GM21360 (cell line): ENCODE results near the gene COMMD7.

Source experiments
- ATAC-seq: cut with Tn5 transposase; IDR thresholded peaks from one replicate; pipeline ENCODE4 v1.9.1; 2021; ENCODE audit warnings: mild to moderate bottlenecking, moderate library complexity; ENCODE audit not compliant: unreplicated experiment

The COMMD7 gene

GRCh38 chr20:32682508-32682987 lies 60.7 kb downstream of the COMMD7 start:
- ATAC-seq: no peak

GRCh38 chr20:32681175-32682084 lies 61.8 kb downstream of the COMMD7 start:
- ATAC-seq: no peak

DNA sequence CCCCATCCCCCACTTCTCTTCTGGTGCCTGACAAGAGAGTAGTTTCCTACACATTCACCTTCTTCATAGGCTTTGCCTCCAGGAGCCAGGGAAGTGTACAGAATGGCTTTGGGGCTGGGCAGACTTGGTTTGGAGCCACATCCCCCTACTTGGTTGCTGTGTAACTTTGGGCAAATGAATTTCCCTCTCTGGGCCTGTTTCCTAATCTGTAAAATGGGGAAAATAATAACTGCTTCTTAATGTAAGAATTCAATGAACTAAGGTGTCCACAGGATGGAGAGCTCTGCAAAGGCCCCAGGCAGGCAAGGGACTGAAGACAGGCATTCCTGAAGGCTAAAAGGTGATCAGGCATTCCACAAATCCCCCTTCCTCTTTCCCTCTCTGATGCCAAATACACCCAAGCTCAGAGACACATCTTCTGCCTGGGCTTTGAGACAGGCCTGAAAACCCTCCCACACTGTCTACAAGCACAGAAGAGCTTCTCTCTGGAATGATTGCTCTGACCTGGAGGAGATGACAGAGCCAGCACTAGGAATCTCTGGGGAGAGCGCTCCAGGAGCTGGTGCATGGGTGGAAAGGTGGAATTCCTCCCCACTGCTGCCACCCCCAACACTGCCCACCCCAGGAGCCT lies 62.6 kb downstream of the COMMD7 start:
- no peak for ATAC-seq

- no peak for ATAC-seq
These were observed 64.3 kb downstream of the COMMD7 start for GRCh38 chr20:32678948-32679347.

- ATAC-seq: no peak
These were observed 67.9 kb downstream of the COMMD7 start for GRCh38 chr20:32675223-32675975.

DNA sequence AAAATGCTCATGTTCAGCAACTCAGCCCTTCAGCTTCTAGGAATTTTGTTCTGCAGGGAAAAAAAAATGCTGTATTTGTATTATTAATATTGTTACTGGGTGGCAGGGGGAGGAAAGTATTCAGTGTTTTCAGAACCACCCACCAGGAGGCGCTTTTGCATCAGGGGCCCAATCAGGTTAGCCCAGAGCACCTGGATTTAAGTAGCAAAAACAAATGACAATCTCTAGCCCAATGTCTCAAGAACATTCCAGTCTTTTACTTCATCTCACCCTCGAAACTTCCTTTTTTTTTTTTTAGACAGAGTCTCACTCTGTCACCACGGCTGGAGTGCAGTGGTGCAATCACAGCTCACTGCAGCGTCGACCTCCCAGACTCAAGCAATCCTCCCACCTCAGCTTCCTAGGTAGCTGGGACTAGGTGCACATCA lies 68.9 kb downstream of the COMMD7 start:
- ATAC-seq: no peak

DNA sequence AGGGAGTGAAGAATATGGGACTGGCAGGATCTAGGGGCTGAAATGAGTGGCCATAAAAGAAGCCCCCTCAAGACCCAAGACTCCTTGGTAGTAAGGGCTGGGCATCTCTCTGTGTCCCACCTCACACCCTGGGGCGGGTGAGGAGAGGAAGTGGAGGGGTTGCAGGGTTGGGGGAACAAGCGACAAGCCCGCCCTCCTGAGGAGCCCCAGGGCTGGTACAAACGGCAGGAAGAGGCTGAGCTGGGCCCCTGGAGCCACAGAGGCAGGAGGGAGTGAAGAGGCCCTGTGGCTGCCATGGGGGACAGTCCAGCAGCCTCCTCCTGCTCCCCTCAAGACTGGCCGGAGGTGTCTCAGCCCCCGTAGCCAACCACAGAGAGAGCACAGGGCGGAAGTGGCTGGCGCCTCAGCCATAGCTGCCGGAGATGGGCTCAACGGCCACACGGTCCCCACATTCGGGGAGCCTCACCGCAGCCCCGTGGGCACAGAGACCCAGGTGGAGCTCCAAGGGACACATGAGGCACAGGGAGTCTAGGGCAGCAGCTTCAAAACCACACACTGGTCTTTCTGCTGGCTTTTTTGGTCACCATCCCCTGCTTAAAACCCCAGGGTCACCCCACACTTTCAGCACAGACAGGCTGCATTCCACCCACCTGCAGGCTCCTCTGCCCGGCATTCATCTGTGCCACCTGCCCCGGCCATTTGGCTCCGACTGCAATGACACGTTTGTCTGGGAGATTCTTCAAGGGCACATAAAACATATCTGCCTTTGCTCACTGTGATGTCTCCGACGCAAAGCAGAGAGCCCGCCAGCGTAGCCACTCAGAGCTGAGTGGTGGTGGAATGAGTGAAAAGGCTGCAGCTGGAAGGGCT lies 70.0 kb downstream of the COMMD7 start:
- no peak for ATAC-seq

GRCh38 chr20:32672394-32672981 lies 70.8 kb downstream of the COMMD7 start:
- ATAC-seq: no peak

DNA sequence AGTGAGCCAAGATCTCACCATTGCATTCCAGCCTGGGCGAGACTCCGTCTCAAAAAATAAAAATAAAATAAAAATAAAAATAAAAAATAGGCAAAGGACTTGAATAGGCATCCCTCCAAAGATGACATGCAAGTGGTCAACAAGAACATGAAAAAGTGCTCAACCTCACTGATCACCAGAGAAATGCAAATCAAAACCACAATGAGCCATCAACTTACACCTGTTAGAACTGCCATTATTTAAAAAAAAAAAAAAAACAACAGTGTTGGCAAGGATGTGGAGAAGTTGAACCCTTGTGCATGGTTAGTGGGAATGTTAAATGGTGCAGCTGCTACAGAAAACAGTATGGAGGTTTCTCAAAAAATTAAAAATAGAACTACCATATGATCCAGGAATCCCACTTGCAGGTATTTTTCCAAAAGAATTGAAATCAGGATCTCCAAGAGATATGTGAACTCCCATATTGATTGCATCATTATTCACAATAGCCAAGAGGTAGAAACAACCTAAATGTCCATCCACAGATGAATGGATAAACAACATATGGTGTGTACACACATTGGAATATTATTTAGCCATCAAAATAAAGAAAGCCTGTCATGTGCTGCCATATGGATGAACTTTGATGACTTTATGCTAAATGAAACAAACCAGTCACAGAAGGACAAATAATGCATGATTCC lies 72.4 kb downstream of the COMMD7 start:
- ATAC-seq: no peak

DNA sequence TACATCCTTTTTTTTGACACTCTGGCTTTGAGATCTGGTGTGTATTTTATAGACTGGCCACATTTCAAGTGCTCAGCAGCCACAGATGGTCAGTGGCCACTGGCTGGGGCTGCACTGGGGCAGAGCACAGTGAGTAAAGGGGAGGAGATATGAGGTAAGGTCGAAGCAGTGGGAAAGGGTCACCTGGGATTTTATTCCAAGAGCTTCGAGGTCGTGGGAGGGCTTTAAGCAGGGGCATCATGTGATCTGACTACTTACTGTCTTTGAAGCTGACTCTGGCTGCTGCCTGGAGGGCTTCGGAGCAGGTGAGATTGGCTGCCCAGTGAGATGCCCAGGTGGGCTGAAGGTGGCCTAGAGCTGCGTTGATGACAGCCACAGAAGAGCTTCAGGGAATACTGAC lies 76.2 kb downstream of the COMMD7 start:
- no peak for ATAC-seq

DNA sequence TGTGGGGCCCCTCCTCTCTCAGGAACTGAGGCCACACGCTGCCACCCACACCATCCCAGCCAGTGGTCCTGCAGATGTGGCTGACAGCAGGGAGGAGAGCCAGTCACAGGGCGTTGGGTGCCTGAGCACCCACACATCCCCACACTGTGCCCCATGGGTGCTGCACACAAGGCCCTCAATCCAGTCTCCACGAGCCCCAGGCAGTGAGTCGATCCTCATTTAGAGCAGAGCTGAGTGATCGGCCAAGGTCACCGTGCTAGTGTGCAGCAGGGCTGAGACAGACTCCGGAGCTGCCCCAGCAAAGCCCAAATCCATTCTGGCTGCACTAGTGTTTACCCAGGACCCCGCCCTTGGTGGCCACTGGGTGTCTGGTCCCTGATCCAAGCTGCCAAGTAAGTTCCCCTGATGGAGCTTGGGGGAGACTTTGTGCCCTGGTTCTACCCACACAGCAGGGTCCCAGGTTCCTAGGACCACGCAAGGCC lies 78.5 kb downstream of the COMMD7 start:
- no peak for ATAC-seq

DNA sequence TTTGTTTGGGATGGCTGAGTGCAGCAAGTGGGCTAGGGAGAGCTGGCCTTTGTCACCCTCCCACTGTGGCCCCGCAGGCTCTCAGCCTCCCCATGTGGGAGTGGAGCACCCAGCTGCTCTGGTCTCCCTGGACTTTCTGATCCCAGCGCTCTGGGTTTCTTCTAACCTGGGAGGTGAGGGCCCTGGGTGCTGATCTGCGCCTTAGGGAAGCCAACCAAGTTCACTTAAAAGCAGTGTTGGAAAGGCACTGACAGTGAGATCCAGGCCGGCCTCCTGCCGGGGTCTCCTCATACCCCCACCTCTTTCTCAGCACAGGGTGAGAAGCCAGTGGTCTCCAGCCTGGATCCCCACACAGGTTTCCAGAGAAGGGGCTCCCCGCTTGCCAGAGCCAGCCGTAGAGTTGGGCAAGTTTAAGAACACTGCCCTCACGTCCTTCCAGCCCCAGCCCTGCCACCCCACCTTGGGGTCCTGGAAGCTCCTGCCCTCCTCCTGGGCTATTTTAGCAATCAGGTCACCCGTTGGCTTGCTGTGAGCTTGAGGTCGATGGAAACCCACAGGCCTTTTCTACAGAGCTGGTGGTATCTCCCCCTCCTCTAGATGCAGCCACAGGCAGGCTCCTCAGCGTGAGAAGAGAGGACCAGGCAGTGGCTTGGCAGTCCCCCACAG lies 79.1 kb downstream of the COMMD7 start:
- no peak for ATAC-seq

GRCh38 chr20:32663335-32664011 lies 79.8 kb downstream of the COMMD7 start:
- ATAC-seq: no peak

DNA sequence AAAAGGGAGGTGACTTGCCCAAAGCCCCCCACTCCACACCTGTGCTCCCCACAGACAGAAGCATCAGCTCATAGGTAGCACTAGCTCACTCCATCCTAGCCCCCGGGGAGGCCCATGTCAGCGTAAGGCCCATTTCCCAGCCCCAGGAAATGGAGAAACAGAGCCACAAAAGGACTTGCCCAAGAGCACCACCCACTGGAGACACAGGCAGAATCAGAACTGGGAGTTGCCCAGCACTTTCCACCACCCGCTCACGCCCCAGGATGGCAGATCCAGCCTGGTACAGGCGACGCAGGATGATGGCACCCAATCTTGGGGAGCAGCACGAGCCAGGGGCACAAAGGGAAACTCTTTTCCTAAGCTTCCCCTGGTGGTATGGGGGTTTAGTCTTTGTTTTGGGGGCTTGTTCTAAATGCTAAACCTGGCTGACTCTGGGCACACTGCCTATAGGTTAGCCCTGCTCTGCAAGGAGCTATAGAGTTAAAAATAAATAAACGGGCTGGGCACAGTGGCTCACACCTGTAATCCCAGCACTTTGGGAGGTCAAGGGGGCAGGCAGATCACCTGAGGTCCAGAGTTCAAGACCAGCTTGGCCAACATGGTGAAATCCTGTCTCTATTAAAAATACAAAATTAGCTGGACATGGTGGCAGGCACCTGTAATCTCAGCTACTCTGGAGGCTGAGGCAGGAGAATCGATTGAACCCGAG lies 81.3 kb downstream of the COMMD7 start:
- ATAC-seq: no peak

DNA sequence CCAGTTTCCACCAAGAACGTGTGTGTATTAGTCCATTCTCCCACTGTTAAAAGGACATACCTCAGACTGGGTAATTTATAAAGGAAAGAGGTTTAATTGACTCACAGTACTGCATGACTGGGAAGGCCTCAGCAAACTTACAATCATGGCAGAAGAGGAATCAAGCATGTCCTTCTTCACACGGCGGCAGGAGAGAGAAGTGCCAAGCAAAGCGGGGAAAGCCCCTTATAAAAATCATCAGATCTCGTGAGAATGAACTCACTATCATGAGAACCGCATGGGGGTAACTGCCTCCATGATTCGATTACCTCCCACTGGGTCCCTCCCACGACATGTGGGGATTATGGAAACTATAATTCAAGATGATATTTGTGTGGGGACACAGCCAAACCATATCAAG lies 82.6 kb downstream of the COMMD7 start:
- no peak for ATAC-seq

DNA sequence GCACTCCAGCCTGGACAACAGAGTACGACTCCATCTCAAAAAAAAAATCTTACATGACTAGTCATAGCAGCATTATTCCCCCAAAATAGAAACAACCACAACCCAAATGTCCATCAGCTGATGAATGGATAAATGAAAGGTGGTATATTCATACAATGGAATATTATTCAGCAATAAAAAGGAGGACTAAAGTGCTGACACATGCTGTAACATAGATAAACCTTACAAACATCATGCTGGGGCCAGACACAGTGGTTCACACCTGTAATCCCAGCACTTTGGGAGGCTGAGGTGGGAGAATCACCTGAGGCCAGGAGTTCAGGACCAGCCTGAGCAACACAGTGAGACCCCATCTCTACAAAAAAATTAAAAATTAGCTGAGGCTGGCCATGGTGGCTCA lies 86.4 kb downstream of the COMMD7 start:
- ATAC-seq: no peak

GRCh38 chr20:32655903-32656512 lies 87.3 kb downstream of the COMMD7 start:
- no peak for ATAC-seq
